ELR (cell line): ENCODE measurements around the gene RNF31.
"Not testable (repeated sequence)": the region's sequence is repeated elsewhere in the genome, so short reads cannot be mapped to it uniquely, and the experiment has no call there.

Source experiments
- DNase-seq: peaks from one replicate; pipeline ENCODE4 v3.0.0-alpha.2; 2015; ENCODE audit warnings: low read depth

The RNF31 gene

GRCh38 chr14:24202538-24202937 is 55.2 kb downstream of the RNF31 start:
- DNase-seq = not testable (repeated sequence)

GRCh38 chr14:24203249-24203886 is 56.1 kb downstream of the RNF31 start:
- DNase-seq = not testable (repeated sequence)

GRCh38 chr14:24204163-24205146 is 57.2 kb downstream of the RNF31 start:
- no peak for DNase-seq

- DNase-seq = no peak
Measured at GRCh38 chr14:24206260-24207103, 59.2 kb downstream of the RNF31 start.

GRCh38 chr14:24207104-24207551 is 59.8 kb downstream of the RNF31 start:
- no peak for DNase-seq

GRCh38 chr14:24207625-24208024 is 60.3 kb downstream of the RNF31 start:
- no peak for DNase-seq
